NCI-H510A treated with DMSO at 0.1 percent for 48 hours (cell line): ENCODE measurements around the gene HYAL3.

Source experiments
- DNase-seq: peaks from one replicate; lab custom pipeline; 2025; lab: John Stamatoyannopoulos, UW

HYAL3 gene

DNA sequence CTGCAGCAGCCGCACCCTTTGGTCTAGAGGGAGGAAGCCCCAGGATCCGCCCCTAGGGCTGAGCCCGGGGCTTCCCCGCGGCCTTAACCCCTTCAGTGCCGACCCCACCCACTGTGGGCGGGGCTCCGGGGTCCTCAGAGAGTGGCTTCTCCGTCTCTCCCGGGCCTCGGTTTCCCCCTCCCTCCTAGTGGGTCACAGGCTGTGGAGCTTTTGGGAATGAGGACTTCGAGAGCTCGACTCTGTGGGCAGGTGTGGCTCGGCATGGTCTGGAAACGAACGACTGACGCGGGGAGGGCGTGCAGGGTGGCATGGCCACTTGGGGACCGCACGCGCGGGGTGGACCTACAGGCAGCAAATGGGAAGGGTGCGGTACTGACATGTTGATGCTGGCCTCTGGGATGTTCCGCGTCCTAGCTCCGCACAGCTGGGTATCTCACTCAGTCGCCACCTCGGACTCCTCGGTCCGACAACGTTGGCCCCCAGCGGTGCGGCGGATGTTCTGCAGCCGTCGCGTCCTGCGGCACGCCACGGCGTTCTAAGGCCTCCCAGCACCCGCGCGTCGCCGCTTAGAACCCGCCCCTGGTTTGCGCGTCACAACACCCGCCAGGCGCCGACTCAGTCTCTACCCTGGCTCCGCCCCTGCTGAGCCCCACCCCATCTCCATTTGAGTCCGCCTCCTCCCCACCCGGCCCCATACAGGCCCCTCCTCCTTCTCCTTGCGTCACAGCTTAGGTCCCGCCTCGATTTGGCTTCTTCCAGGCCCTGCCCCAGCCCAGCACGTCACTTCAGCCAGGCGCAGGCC lies at the start of gene HYAL3, which contains the start of gene NAA80:
Gene HYAL3 (minus strand): TSS at position 570 of the 802 bp plus-strand sequence. CDS start 3,803 bp downstream, outside the sequence.
Gene NAA80 (minus strand): TSS at position 570 of the 802 bp plus-strand sequence. CDS start 1,942 bp downstream, outside the sequence.
- DNase-seq = peak; percentile 86

DNA sequence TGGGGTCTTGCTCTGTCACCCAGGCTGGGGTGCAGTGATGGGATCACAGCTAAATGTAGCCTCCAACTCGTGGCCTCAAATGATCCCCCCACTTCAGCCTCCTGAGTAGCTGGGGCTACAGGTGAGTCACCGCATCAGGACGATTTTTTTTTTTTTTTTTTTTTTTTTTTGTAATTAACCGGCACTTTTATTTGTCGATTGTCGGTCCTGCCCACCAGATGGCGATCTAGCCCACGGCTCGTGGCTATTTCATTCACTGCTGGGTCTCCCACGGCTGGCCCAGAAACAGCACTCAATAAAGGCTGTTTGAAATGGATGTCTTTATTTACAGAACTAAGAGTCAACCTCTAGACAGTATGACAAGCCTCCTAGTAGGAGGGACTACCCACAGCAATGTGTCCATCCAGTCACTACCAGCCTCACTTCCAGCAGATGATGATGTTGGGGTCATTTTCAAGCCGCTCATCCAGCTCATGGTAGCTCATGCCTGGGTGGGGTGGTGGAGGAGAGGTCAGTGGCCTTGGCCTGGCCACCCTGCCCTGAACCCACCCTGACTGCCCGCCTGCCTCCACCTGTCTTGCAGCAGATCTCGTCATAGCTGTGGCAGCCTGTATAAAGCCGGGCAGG lies 48.1 kb upstream of the HYAL3 start:
- DNase-seq = peak; percentile 58

DNA sequence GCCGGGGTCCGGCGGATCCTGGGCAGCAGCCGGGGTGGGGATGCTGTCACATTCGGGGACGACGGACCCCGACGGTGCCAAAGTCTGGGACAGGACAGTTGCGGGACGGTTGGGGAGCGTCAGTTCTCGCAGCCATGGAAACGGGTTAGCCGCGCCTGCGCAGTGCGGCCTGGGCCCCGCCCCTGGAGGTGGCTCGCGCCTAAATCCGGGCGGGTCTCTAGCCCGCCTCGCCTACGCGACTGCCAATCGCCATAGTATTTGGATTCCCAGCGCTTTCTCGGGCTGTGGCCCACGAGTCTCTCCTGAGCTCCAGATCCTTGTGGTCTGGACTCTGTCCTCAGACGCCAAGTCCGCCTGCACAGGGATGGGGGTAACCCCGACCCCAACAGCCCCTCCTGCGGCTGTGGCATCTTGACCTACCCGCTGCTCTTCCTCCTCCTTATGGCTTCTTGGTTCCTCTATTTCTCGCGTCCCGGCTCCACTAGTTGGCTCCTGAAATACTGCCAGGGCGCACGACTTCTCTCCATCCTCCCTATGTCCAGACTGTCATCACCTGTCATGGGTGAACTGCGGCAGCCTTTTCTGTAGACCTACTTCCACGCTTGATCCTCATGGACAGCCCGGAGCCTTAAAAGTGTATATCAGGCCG lies 46.5 kb upstream of the HYAL3 start, which contains the start of gene ZMYND10:
Gene ZMYND10 (minus strand): TSS at position 147 of the 649 bp plus-strand sequence. CDS start 153 bp downstream, outside the sequence.
- DNase-seq = peak; percentile 20

GRCh38 chr3:50345008-50345407 lies 45.8 kb upstream of the HYAL3 start:
- DNase-seq = no peak

GRCh38 chr3:50342813-50343633 lies 43.8 kb upstream of the HYAL3 start:
- no peak for DNase-seq

- DNase-seq = no peak
Measured at GRCh38 chr3:50341996-50342650, 42.9 kb upstream of the HYAL3 start.

GRCh38 chr3:50341537-50341936 lies 42.3 kb upstream of the HYAL3 start:
- DNase-seq = no peak

DNA sequence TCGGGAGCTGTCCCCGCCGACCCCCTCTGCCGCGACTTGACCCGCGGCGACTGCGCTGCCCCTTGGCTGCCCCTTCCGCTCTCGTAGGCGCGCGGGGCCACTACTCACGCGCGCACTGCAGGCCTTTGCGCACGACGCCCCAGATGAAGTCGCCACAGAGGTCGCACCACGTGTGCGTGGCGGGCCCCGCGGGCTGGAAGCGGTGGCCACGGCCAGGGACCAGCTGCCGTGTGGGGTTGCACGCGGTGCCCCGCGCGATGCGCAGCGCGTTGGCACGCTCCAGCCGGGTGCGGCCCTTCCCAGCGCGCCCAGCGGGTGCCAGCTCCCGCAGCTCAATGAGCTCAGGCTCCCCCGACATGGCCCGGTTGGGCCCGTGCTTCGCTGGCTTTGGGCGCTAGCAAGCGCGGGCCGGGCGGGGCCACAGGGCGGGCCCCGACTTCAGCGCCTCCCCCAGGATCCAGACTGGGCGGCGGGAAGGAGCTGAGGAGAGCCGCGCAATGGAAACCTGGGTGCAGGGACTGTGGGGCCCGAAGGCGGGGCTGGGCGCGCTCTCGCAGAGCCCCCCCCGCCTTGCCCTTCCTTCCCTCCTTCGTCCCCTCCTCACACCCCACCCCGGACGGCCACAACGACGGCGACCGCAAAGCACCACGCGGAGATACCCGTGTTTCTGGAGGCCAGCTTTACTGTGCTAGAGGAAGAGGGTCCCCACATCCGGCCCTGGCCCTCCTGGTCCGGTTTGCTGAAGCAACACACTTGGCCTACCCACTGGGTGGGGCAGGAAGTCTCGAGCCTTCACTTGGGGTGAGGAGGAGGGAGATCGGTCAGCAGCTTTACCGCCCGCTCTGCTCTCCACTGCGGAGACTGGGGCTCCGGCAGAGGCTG lies 41.5 kb upstream of the HYAL3 start, which contains the start of gene RASSF1:
Gene RASSF1 (minus strand): TSS at position 389 of the 882 bp plus-strand sequence. CDS start 31 bp downstream, at position 358.
- DNase-seq = no peak

- no peak for DNase-seq
Measured at GRCh38 chr3:50340147-50340447, 40.9 kb upstream of the HYAL3 start.

- DNase-seq = no peak
Measured at GRCh38 chr3:50339485-50340146, 40.4 kb upstream of the HYAL3 start.

- DNase-seq = no peak
Measured at GRCh38 chr3:50338965-50339364, 39.8 kb upstream of the HYAL3 start.

- peak; percentile 84 for DNase-seq
Measured at GRCh38 chr3:50337175-50337861, 38.1 kb upstream of the HYAL3 start.

- DNase-seq = no peak
Measured at GRCh38 chr3:50336452-50337174, 37.4 kb upstream of the HYAL3 start.

GRCh38 chr3:50334339-50335075 lies 35.3 kb upstream of the HYAL3 start:
- DNase-seq = no peak

DNA sequence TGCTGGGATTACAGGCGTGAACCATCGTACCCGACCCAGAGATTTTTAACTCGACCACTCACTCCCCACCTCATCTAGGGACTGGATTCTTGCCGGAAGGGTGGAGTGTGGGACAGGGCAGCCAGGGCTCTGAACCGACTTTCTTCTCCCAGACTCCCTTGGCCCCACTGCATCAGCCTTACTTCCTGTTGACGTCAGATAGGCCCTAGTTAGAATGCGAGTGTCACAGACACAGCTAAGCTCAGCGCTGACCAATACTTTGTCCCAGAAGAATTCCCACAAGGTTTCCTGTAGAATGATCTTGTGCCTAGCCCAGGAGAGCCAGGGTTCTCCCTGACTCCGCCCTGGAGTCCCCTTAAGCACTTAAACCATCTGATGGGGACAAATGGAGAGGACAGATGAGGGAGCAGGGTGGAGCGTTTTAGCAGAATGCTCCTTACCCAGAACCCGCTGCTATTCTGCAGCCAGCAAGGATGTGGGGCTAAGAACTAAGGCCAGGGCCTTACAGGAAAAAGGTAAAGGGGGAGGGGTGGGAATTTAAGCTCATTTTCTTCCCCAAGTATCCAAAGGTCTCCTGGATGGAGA lies 34.6 kb upstream of the HYAL3 start:
- DNase-seq = no peak

DNA sequence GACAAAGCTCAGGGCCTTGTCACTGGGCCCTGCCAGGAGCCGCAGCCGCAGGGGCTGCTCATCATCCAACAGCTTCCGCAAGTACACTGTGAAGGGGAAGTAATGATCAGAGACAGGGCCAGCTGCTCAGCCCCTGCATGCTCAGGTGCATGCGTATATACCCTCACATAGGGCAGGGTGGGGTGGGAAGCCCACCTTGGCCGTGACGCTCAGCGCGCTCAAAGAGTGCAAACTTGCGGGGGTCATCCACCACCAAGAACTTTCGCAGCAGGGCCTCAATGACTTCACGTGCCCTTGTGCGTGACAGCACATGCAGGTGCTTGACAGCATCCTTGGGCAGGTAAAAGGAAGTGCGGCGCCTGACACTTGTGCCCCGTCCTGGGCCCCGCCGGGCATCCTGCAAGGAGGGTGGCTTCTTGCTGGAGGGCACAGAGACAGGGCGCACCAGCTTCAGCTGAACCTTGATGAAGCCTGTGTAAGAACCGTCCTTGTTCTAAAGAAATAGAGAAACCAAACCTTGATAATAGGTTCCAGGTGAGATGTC lies 32.2 kb upstream of the HYAL3 start:
- no peak for DNase-seq

DNA sequence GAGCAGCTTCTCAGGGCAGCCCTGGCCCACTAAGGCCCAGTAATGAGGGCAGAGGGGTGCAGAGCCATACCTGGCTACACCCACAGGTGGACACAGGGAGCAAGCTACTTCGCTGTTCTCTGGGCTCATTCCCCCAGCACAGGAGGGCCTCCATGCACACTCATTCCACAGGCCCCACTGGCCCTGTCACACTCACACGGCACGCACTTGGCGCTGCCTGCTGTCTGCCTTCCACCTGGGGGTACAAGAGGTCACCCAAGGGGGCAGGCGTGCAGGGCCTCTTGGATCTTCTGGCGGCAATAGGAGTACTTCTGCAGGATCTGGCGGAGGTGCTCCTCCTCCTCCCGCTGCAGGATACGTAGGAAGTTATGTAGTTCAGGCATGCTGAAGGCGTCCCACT lies 31.1 kb upstream of the HYAL3 start:
- DNase-seq = no peak
